OCI-LY1 (cell line): ENCODE data around the gene ANO4.

Experiments
- H2AFZ ChIP-seq: fragments of 200-600 bp; sonication (generic), shearing (Covaris generic); 2 replicates; pipeline ENCODE4 v1.6.0; 2014; ENCODE audit warnings: antibody characterized with exemption, mild to moderate bottlenecking, low read length
- H3F3A ChIP-seq: fragments of 200-600 bp; sonication (generic), shearing (Covaris generic); 2 replicates; pipeline ENCODE4 v1.6.0; 2014; ENCODE audit warnings: mild to moderate bottlenecking, antibody characterized with exemption, low read length, moderate library complexity; ENCODE audit not compliant: insufficient read depth
- H3K27ac ChIP-seq: fragments of 200-600 bp; sonication (generic); 2 replicates; pipeline ENCODE4 v1.5.1; 2014; ENCODE audit warnings: low read length, mixed run types, mild to moderate bottlenecking, low read depth; ENCODE audit not compliant: poor library complexity, severe bottlenecking
- H3K27me3 ChIP-seq: fragments of 200-600 bp; sonication (generic); 2 replicates; pipeline ENCODE4 v1.6.0; 2014; ENCODE audit warnings: antibody characterized with exemption, mild to moderate bottlenecking, low read length, moderate library complexity; ENCODE audit not compliant: insufficient read depth
- H3K36me3 ChIP-seq: fragments of 200-600 bp; sonication (generic); 2 replicates; pipeline ENCODE4 v1.6.1; 2014; ENCODE audit warnings: mild to moderate bottlenecking, antibody characterized with exemption, low read length, moderate library complexity, mixed read lengths; ENCODE audit not compliant: insufficient read depth
- H3K4me1 ChIP-seq: fragments of 200-600 bp; sonication (generic); 2 replicates; pipeline ENCODE4 v1.5.1; 2014; ENCODE audit warnings: mild to moderate bottlenecking, low read length, moderate library complexity; ENCODE audit not compliant: insufficient read depth, severe bottlenecking
- H3K4me2 ChIP-seq: fragments of 200-600 bp; sonication (generic), shearing (Covaris generic); 2 replicates; pipeline ENCODE4 v1.6.1; 2014; ENCODE audit warnings: low read length
- H3K4me3 ChIP-seq: fragments of 200-600 bp; sonication (generic); 2 replicates; pipeline ENCODE4 v1.5.1; 2014; ENCODE audit warnings: low read length, low read depth, mild to moderate bottlenecking, mixed read lengths; ENCODE audit not compliant: poor library complexity, severe bottlenecking
- H3K79me2 ChIP-seq: fragments of 200-600 bp; shearing (Covaris generic); 2 replicates; pipeline ENCODE4 v1.6.1; 2016; ENCODE audit warnings: mixed run types, low read length, mixed read lengths; ENCODE audit not compliant: insufficient read depth
- H3K9ac ChIP-seq: fragments of 200-600 bp; sonication (generic), shearing (Covaris generic); 2 replicates; pipeline ENCODE4 v1.6.1; 2014; ENCODE audit warnings: mild to moderate bottlenecking, low read length, mixed read lengths
- H3K9me2 ChIP-seq: fragments of 200-600 bp; sonication (generic), shearing (Covaris generic); 2 replicates; pipeline ENCODE4 v1.6.1; 2014; ENCODE audit warnings: low read depth, mild to moderate bottlenecking, low read length, mixed read lengths
- H3K9me3 ChIP-seq: fragments of 200-600 bp; shearing (Covaris generic); 2 replicates; pipeline ENCODE4 v1.6.1; 2014; ENCODE audit warnings: low read length, mixed read lengths
- H4K20me1 ChIP-seq: fragments of 200-600 bp; sonication (generic), shearing (Covaris generic); 2 replicates; pipeline ENCODE4 v1.6.0; 2016; ENCODE audit warnings: mild to moderate bottlenecking, low read length; ENCODE audit not compliant: insufficient read depth
- CTCF ChIP-seq: fragments of 200-600 bp; sonication (generic), shearing (Covaris generic); IDR thresholded peaks from 2 replicates; pipeline ENCODE4 v1.5.1; 2017; ENCODE audit warnings: mild to moderate bottlenecking, antibody characterized with exemption, low read length, moderate library complexity, mixed read lengths
- EZH2 ChIP-seq: fragments of 200-600 bp; sonication (generic), shearing (Covaris generic); IDR thresholded peaks from 2 replicates; pipeline ENCODE4 v1.8.0; 2017; ENCODE audit warnings: borderline replicate concordance, mixed run types, mild to moderate bottlenecking, antibody characterized with exemption, low read length, moderate library complexity, mixed read lengths

Gene ANO4

GRCh38 chr12:100845095-100845494 lies 50.5 kb downstream of the ANO4 start:
- Histone ChIP-seq H3K36me3 (no peaks in the 10 kb centered on the region), H3K9me3 (no peaks in the 10 kb centered on the region), H3K9ac (no peak overlapping the region), H4K20me1 (no peaks in the 10 kb centered on the region), H3F3A (no peaks in the 10 kb centered on the region), H3K79me2 (no peaks in the 10 kb centered on the region), H3K4me2 (no peak overlapping the region), H3K27ac (no peak overlapping the region), H3K4me3 (no peak overlapping the region), H3K4me1 (no peaks in the 10 kb centered on the region), H3K27me3 (no peaks in the 10 kb centered on the region), H2AFZ (no peak overlapping the region), H3K9me2 (no peaks in the 10 kb centered on the region)
- TF ChIP-seq EZH2 (no peak), CTCF (no peak)

- H3K36me3 ChIP-seq, result no peaks in the 10 kb centered on the region
- H3K9ac ChIP-seq, result no peak overlapping the region
- H3K27ac ChIP-seq, result no peak overlapping the region
- H3K79me2 ChIP-seq, result no peaks in the 10 kb centered on the region
- no peaks in the 10 kb centered on the region for H3K9me2 ChIP-seq
- no peaks in the 10 kb centered on the region for H3K9me3 ChIP-seq
- H3K27me3 ChIP-seq, result no peaks in the 10 kb centered on the region
- no peaks in the 10 kb centered on the region for H3F3A ChIP-seq
- H2AFZ ChIP-seq, result no peak overlapping the region
- no peak overlapping the region for H3K4me3 ChIP-seq
- TF ChIP-seq CTCF, result no peak
- no peak for TF ChIP-seq EZH2
- no peak overlapping the region for H3K4me2 ChIP-seq
- H4K20me1 ChIP-seq, result no peaks in the 10 kb centered on the region
- no peaks in the 10 kb centered on the region for H3K4me1 ChIP-seq
Measured at GRCh38 chr12:100851637-100852036, 57.1 kb downstream of the ANO4 start.

GRCh38 chr12:100857418-100857817 lies 62.8 kb downstream of the ANO4 start:
- Histone ChIP-seq H2AFZ (no peak overlapping the region), H3K36me3 (no peaks in the 10 kb centered on the region), H3F3A (no peaks in the 10 kb centered on the region), H3K9me2 (no peaks in the 10 kb centered on the region), H4K20me1 (no peaks in the 10 kb centered on the region), H3K4me3 (no peak overlapping the region), H3K27ac (no peak overlapping the region), H3K9ac (no peak overlapping the region), H3K27me3 (no peaks in the 10 kb centered on the region), H3K9me3 (no peaks in the 10 kb centered on the region), H3K4me2 (no peak overlapping the region), H3K4me1 (no peaks in the 10 kb centered on the region), H3K79me2 (no peaks in the 10 kb centered on the region)
- TF ChIP-seq EZH2 (no peak), CTCF (no peak)
